Prostate gland (tissue), 2 donors: ENCODE data around the gene BAIAP2.

Experiments
- POLR2A ChIP-seq: fragments of 450-650 bp; IDR thresholded peaks from one replicate; pipeline ENCODE4 v1.6.1; 2016; ENCODE audit warnings: antibody characterized with exemption, mild to moderate bottlenecking
- TF ChIP-seq, protein P1 (sequence below), 4 experiments: fragments of 200-600 bp in 2 of 4; fragments of 450-650 bp in 2 of 4; sonication (generic) in 2 of 4; IDR thresholded peaks; 1 replicate in 3 of 4; 2 replicates in 1 of 4; pipeline ENCODE4 v1.5.1; 2016 to 2019; ENCODE audit warnings: antibody characterized with exemption in 4 of 4, mild to moderate bottlenecking in 2 of 4, moderate library complexity in 2 of 4

DNA sequence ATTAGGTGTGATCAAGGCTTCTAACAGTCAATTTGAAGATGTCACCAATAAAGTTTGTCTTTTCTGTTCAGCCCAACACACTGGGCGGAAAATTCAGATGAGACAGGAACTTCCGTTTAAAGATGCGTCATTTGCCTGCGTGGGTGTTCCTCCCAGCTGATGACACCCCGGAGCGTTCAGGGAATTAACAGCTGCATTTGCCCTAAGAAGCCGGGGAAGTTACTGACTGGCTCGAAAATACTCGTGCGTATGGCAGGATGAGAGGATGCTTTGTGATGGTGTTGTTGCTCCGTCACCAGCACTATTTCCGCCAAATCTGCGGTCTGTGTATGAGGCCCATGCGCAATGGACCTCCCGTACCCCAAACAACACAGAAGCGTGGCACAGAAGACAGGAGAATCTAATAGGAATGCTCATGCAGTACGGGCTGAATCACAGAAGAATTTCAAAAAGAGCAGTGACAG is 118.4 kb downstream of the BAIAP2 start:
- TF ChIP-seq, protein P1, sequence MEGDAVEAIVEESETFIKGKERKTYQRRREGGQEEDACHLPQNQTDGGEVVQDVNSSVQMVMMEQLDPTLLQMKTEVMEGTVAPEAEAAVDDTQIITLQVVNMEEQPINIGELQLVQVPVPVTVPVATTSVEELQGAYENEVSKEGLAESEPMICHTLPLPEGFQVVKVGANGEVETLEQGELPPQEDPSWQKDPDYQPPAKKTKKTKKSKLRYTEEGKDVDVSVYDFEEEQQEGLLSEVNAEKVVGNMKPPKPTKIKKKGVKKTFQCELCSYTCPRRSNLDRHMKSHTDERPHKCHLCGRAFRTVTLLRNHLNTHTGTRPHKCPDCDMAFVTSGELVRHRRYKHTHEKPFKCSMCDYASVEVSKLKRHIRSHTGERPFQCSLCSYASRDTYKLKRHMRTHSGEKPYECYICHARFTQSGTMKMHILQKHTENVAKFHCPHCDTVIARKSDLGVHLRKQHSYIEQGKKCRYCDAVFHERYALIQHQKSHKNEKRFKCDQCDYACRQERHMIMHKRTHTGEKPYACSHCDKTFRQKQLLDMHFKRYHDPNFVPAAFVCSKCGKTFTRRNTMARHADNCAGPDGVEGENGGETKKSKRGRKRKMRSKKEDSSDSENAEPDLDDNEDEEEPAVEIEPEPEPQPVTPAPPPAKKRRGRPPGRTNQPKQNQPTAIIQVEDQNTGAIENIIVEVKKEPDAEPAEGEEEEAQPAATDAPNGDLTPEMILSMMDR (IDR thresholded peaks at IDR 0.05), result no peak
- no peak for TF ChIP-seq POLR2A
